GM12878 (cell line): ENCODE data around the gene WNT5A. TPM values are rescaled to one million over a fixed set of nuclear protein-coding genes. Genes with fewer than 3 reads are reported as not detected.

ENCODE experiments used
- ATAC-seq: fragments of 200-7000 bp; cut with Tn5 transposase; 3 replicates; pipeline ENCODE4 v1.9.1; 2020; ENCODE audit warnings: mild to moderate bottlenecking, moderate library complexity
- BruUV-seq: library from RNA; stranded (reverse); fragments of 400-500 nt; replicated peaks from 2 replicates; lab custom pipeline; 2021; lab: Mats Ljungman, UMichigan
- CTCF ChIA-PET: fragments of 300-600 bp; sonication (Branson Sonifier 250); formaldehyde crosslinking; extraction: SDS; loops from one replicate; lab custom pipeline; 2021; ENCODE audit warnings: inconsistent platforms; lab: Yijun Ruan, JAX
- POLR2A ChIA-PET: fragments of 350-600 bp; formaldehyde crosslinking; extraction: SDS; loops from one replicate; lab custom pipeline; 2021; ENCODE audit warnings: inconsistent platforms; lab: Charles Lee
- RAD21 ChIA-PET: fragments of 300-600 bp; sonication (Branson Sonifier 250); formaldehyde crosslinking; loops from one replicate; lab custom pipeline; 2023; ENCODE audit warnings: antibody characterized with exemption; ENCODE audit not compliant: unreplicated experiment; lab: Charles Lee
- SMC1A ChIA-PET: fragments of 300-600 bp; sonication (Branson Sonifier 250); formaldehyde crosslinking; loops from one replicate; lab custom pipeline; 2023; ENCODE audit not compliant: unreplicated experiment, uncharacterized antibody; lab: Charles Lee
- DNase-seq: peaks from one replicate; pipeline ENCODE4 v3.0.0-alpha.2; 2011; ENCODE audit warnings: low read depth, low spot score
- FAIRE-seq: peaks from 3 replicates; lab custom pipeline; 2011; peaks lifted over from hg19 to GRCh38; lab: Jason Lieb, UNC
- H2AFZ ChIP-seq: 2 replicates; pipeline ENCODE4 v1.6.0; 2011; ENCODE audit warnings: low read depth, low read length, control low read depth; ENCODE audit not compliant: control insufficient read depth
- H3K27ac ChIP-seq: 2 replicates; pipeline ENCODE4 v1.5.1; 2011; ENCODE audit warnings: control low read depth; ENCODE audit not compliant: control insufficient read depth, insufficient read depth
- H3K27me3 ChIP-seq, 2 experiments: replicated peaks in 1 of 2; 2 replicates each; pipeline versions ENCODE4 v1.6.0 to v1.6.1; 2011; ENCODE audit warnings: low read length in 1 of 2; ENCODE audit not compliant: control insufficient read depth in 2 of 2, insufficient read depth in 2 of 2
- H3K36me3 ChIP-seq, 2 experiments: 2 replicates each; pipeline ENCODE4 v1.5.1; 2011; ENCODE audit warnings: low read length in 1 of 2; ENCODE audit not compliant: control insufficient read depth in 2 of 2, insufficient read depth in 2 of 2
- H3K4me1 ChIP-seq: 2 replicates; pipeline ENCODE4 v1.6.1; 2011; ENCODE audit warnings: mild to moderate bottlenecking, low read length, moderate library complexity, mixed read lengths; ENCODE audit not compliant: control insufficient read depth, insufficient read depth
- H3K4me2 ChIP-seq: 2 replicates; pipeline ENCODE4 v1.6.0; 2011; ENCODE audit warnings: control low read depth; ENCODE audit not compliant: control insufficient read depth, insufficient read depth
- H3K4me3 ChIP-seq: fragments of 200-600 bp; sonication (generic); 2 replicates; pipeline ENCODE4 v1.5.1; 2016
- H3K79me2 ChIP-seq: 2 replicates; pipeline ENCODE4 v1.6.0; 2011; ENCODE audit warnings: low read length; ENCODE audit not compliant: control insufficient read depth, insufficient read depth
- H3K9ac ChIP-seq: 2 replicates; pipeline ENCODE4 v1.8.0; 2011; ENCODE audit warnings: low read length, control low read depth, mixed read lengths; ENCODE audit not compliant: control insufficient read depth, insufficient read depth
- H3K9me3 ChIP-seq: replicated peaks from 3 replicates; pipeline ENCODE4 v1.5.1; 2011; ENCODE audit warnings: mild to moderate bottlenecking, low read length; ENCODE audit not compliant: control insufficient read depth, insufficient read depth
- H4K20me1 ChIP-seq: 2 replicates; pipeline ENCODE4 v1.6.0; 2011; ENCODE audit not compliant: control insufficient read depth, insufficient read depth
- DPF2 ChIP-seq: fragments of 450-650 bp; IDR thresholded peaks from 2 replicates; pipeline ENCODE4 v1.6.1; 2017; ENCODE audit warnings: mild to moderate bottlenecking
- KAT2A ChIP-seq: conservative IDR thresholded peaks from 2 replicates; pipeline ENCODE4 v1.6.1; 2011; ENCODE audit warnings: low read depth, low read length; ENCODE audit not compliant: control insufficient read depth
- MTA2 ChIP-seq: fragments of 450-650 bp; IDR thresholded peaks from 2 replicates; pipeline ENCODE4 v1.6.1; 2016; ENCODE audit warnings: low read depth, mild to moderate bottlenecking, moderate library complexity
- SMC3 ChIP-seq: IDR thresholded peaks from 2 replicates; pipeline ENCODE4 v1.6.1; 2011; ENCODE audit warnings: low read length, improper control_type of control experiment, borderline replicate concordance
- YY1 ChIP-seq: IDR thresholded peaks from 2 replicates; pipeline ENCODE4 v1.6.1; 2011; ENCODE audit warnings: low read depth, mild to moderate bottlenecking, low read length
- WGBS: methylation state at CpG from one replicate; pipeline ENCODE4 v1.1.6; 2016; ENCODE audit warnings: low lambda C conversion rate; ENCODE audit not compliant: insufficient replicate concordance, insufficient coverage; ENCODE audit errors: missing lambda C conversion rate; 5-methylcytosine and 5-hydroxymethylcytosine counted together
- in situ Hi-C: fragments of 300-500 bp; cut with MboI; formaldehyde crosslinking; loops from 9 replicates; pipeline ENCODE4 v1.14.3; 2018; ENCODE audit warnings: mixed read lengths
- intact Hi-C: fragments of 100-400 bp; cut with micrococcal nuclease; formaldehyde crosslinking; loops from one replicate; pipeline ENCODE4 v1.14.2; 2022; ENCODE audit not compliant: unreplicated experiment
- polyA plus RNA-seq, 11 experiments: library from polyadenylated mRNA; depleted of rRNA in 4 of 11; unstranded in 6 of 11; stranded (reverse) in 5 of 11; fragments of >200 nt; fragmentation: Nextera tagmentation in 4 of 11; fragmentation: Illumina TruSeq in 1 of 11; extraction: Ambion mirVana in 4 of 11; extraction: Trizol in 1 of 11; gene quantifications; 1 replicate in 1 of 11; 2 replicates in 10 of 11; pipeline versions ENCODE4 v1.2.1 to v1.2.3, GENCODE V29; 2011 to 2016; ENCODE audit warnings: inconsistent platforms in 2 of 11, missing spikeins in 2 of 11, low read depth in 1 of 11
- total RNA-seq, 4 experiments: library from RNA; depleted of rRNA in 3 of 4; stranded (reverse); fragments of >200 nt in 3 of 4; fragmentation: Illumina TruSeq in 1 of 4; extraction: Trizol in 1 of 4; gene quantifications; 2 replicates each; pipeline versions ENCODE4 v1.2.1 to v1.2.3, GENCODE V29; 2013 to 2021
- TF ChIP-seq, protein P1 (sequence below): IDR thresholded peaks from 2 replicates; pipeline ENCODE4 v1.6.1; 2011; ENCODE audit warnings: borderline replicate concordance, low read depth, mild to moderate bottlenecking, moderate library complexity, mixed read lengths, low read length; ENCODE audit not compliant: insufficient read depth; ENCODE audit errors: extremely low read length
- TF ChIP-seq, protein P2 (sequence below): fragments of 450-650 bp; IDR thresholded peaks from 2 replicates; pipeline ENCODE4 v1.6.1; 2017; ENCODE audit warnings: antibody characterized with exemption, mild to moderate bottlenecking, moderate library complexity

Gene WNT5A
- total and polyA plus RNA-seq, 10 of the 15 experiments (the other 5 are each of a cell fraction or from before 2014, with no cell fraction given), result 0.06 to 2.8 (median 0.39) TPM

DNA sequence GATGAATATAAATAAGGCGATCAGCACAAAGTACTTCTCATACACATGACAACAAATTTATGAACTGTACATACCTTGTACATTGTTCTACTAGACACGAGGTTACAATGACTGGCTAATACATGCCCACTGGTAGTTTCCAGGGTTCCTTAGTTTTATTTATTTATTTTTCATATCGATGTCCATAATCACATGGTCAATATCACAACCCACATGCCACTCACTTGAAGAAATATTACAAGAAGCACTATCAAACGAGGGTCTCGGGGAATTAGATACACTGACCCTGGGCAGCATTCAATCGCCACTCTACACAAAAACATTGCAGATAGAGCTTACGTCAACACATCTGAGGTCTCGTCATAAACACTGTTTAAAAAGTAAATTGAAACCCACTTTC is 21.2 kb upstream of the WNT5A start (continued):
- TF ChIP-seq, protein P1, sequence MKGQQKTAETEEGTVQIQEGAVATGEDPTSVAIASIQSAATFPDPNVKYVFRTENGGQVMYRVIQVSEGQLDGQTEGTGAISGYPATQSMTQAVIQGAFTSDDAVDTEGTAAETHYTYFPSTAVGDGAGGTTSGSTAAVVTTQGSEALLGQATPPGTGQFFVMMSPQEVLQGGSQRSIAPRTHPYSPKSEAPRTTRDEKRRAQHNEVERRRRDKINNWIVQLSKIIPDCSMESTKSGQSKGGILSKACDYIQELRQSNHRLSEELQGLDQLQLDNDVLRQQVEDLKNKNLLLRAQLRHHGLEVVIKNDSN, result no peak
- no peak for TF ChIP-seq KAT2A
- TF ChIP-seq, protein P2, sequence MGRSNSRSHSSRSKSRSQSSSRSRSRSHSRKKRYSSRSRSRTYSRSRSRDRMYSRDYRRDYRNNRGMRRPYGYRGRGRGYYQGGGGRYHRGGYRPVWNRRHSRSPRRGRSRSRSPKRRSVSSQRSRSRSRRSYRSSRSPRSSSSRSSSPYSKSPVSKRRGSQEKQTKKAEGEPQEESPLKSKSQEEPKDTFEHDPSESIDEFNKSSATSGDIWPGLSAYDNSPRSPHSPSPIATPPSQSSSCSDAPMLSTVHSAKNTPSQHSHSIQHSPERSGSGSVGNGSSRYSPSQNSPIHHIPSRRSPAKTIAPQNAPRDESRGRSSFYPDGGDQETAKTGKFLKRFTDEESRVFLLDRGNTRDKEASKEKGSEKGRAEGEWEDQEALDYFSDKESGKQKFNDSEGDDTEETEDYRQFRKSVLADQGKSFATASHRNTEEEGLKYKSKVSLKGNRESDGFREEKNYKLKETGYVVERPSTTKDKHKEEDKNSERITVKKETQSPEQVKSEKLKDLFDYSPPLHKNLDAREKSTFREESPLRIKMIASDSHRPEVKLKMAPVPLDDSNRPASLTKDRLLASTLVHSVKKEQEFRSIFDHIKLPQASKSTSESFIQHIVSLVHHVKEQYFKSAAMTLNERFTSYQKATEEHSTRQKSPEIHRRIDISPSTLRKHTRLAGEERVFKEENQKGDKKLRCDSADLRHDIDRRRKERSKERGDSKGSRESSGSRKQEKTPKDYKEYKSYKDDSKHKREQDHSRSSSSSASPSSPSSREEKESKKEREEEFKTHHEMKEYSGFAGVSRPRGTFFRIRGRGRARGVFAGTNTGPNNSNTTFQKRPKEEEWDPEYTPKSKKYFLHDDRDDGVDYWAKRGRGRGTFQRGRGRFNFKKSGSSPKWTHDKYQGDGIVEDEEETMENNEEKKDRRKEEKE, result no peak
- no peak for TF ChIP-seq MTA2
- TF ChIP-seq DPF2, result no peak
- no peak for TF ChIP-seq YY1

GRCh38 chr3:55507808-55508207 is 20.7 kb upstream of the WNT5A start:
- H3K4me3 ChIP-seq, result no peak overlapping the region

More at GRCh38 chr3:55507808-55508207, 20.7 kb upstream of the WNT5A start:
- no peak overlapping the region for H3K9ac ChIP-seq
- in situ Hi-C loops, result no loop called here
- POLR2A ChIA-PET, result interaction anchor here (1.7 kb wide), 1 partner anchor 100 kb away, joined by 3 read pairs; no protein-coding TSS in a partner anchor
- no peak overlapping the region for H3K27ac ChIP-seq
- H4K20me1 ChIP-seq, result no peaks in the 10 kb centered on the region
- no peaks in the 10 kb centered on the region for H3K79me2 ChIP-seq
- H2AFZ ChIP-seq, result no peak overlapping the region
- WGBS, result 100% methylated on average over 1 of the region's 1 CpG
- RAD21 ChIA-PET, result no interaction called here
- no peaks in the 10 kb centered on the region for H3K36me3 ChIP-seq
- CTCF ChIA-PET, result interaction anchor here (1.6 kb wide), 1 partner anchor 215 kb away, joined by 10 read pairs; no protein-coding TSS in a partner anchor
- no peaks in the 10 kb centered on the region for H3K4me1 ChIP-seq
- no peak for DNase-seq
- BruUV-seq, result no TSS peak
- no peak for ATAC-seq
- no peaks in the 10 kb centered on the region for H3K9me3 ChIP-seq
- intact Hi-C loops, result loop anchor here (5.0 kb wide), 1 partner anchor 214 kb away; no protein-coding TSS in a partner anchor
- FAIRE-seq, result no peak
- no peaks in the 10 kb centered on the region for H3K27me3 ChIP-seq
- H3K4me2 ChIP-seq, result no peak overlapping the region
- TF ChIP-seq SMC3, result no peak
- TF ChIP-seq, all 136 proteins: peak for 0
- SMC1A ChIA-PET, result interaction anchor here (0.6 to 1.1 kb wide), 4 partner anchors 11 to 439 kb away, joined by 3 to 4 read pairs (median 3); no protein-coding TSS in a partner anchor
